HS-27A (cell line): ENCODE data around the gene TARM1.

Experiments
- DNase-seq: peaks from one replicate; pipeline ENCODE4 v3.0.0-alpha.2; 2012; ENCODE audit warnings: low read depth, missing footprints

Gene TARM1

DNA sequence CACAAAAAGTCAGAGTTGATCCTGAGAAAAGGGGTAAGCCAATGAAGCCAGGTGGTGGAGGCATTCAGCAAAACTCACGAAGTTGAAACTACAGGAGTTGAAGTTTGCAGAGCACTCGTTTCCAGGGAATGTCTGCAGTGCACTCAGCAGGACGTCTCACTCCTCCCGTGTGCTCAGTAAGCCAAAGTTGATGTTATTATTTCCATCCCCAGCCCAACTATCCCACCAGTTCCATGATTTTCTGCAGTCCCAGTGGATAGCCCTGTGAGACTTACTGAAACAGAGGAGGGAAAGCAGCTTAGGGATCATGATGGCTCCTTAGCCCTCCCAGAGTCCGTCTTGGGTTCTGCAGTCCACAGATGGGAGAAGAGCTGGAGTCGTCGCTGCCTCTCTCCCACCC, at the start of gene TARM1:
TARM1 (minus strand) TSS at position 334 of the 400 bp plus-strand sequence; CDS start at position 309, 25 bp downstream.
- no peak for DNase-seq

DNA sequence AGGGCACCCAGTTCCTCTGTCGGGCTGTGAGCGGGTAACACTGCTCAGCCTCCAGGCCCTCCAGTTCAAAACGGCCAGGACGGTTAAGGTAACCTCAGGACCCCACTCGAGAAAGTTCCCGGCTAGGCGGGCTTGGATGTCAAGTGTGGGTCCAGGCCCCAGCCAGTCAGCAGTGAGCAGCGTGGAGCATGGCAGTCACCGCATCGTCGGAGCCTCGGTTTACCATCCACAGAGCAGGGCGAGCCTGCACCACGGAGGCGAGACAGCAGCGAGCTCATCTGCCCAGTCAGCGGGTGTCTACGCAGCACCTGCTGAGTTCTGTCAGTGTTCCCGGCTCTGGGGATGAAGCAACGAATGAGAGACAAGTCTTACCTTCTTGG, 48.4 kb upstream of the TARM1 start:
- no peak for DNase-seq

DNA sequence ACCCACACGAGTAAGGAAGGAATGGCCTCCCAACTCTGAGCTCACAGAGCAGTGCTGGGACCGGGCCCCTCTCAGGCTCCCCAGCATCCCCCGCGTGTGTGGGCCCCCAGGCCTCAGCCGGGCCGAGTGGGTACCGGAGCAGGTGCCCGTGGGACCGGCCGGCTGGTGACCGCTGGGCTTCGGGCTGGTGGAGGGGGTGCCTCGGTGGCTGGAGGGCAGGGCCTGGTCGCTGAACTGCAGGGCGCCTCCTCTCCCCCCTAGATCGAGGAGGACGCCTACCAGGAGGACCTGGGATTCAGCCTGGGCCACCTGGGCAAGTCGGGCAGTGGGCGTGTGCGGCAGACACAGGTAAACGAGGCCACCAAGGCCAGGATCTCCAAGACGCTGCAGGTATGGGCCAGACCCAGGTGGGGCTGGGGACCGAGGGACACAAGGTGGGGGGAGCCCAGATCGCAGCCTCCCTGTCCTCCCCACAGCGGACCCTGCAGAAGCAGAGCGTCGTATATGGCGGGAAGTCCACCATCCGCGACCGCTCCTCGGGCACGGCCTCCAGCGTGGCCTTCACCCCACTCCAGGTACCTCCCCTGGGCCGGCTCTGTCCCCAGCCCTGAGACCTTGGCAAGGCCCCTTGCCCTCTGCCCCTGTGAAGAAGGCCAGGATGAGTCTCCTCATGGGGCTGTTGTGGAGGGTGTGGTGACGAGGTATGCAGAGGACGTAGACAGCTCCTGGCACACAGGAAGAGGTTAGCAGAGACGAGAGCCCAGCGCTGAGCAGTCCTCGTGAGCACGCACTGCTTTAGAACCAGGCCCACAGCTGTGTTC, 47.8 kb upstream of the TARM1 start:
- no peak for DNase-seq

DNA sequence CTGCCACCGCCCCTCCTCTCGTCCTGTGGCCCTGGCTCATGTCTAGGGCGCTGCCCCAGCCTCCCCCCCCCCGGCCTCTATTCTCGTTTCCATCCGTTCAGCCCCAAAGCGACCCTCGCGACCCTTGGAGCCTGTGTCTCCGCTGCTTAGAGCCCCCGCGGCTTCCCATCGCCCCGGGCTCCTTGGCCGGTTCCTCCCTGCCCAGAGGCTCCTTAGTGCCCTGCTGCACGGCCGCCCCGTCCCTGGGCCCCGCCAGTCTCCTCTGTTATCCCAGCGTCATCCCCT, 47.2 kb upstream of the TARM1 start:
- DNase-seq, result no peak

DNA sequence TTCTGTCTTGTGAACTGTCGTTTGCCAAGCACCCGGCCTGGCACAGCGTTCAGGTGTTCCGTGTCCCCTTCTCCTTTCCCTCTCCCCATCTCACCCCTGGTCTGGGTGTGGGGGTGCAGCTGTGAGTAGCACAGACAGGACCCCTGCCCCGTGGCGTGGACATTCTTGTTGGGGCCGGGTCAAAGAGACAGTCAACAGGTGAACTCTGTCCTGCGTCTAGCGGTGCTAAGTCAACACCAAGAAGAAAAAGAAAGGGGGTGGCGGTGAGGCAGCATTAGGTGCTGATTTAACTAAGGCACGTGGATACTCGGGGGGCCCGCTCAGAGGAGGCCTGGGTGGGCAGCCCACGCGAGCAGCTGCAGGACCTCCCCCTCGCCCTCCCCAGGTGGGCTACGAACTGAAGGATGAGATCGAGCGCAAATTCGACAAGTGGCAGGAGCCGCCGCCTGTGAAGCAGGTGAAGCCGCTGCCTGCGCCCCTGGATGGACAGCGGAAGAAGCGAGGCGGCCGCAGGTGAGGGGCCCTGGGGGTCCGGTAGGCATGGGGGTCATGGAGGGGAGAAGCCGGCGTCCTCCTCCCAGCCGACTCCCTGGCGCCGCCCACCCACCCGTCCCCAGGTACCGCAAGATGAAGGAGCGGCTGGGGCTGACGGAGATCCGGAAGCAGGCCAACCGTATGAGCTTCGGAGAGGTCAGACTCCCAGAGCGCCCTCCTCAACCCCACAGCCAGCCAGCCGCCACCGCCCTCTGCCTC, 46.7 kb upstream of the TARM1 start:
- DNase-seq, result no peak

DNA sequence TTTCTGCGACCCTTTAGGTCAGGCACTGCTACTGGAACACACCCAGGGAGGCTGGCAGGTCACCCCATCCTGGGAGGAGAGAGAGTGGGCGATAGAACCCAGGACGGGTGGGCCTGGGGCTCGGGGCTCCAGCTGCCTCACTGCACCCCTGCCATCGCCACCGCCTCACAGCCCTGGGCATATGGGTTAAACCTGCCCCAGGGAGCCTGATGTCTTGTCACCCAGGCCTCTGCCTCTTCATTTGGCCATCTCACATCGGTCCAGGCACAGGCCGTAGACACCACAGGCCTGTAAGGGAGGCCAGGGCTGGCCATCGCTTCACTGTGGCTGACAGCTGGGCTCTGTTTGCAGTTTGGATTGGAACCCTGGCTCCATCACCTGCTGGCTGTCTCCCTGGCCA, 44.5 kb upstream of the TARM1 start:
- DNase-seq, result no peak

DNA sequence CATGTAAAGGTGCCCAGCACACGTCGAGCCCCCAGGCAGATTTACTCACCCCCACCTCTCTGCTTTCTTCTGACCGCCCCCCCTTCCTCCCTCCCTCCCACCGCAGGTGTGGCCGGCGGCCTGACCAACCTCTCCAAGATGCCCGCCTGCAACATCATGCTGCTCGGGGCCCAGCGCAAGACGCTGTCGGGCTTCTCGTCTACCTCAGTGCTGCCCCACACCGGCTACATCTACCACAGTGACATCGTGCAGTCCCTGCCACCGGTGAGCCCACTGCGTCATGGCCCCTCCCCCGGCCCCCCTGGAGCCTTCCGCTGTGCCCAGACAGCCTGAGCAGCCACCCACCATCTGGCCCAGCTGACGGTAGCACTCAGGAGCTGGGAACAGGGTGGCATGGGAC, 43.2 kb upstream of the TARM1 start:
- DNase-seq, result no peak

DNA sequence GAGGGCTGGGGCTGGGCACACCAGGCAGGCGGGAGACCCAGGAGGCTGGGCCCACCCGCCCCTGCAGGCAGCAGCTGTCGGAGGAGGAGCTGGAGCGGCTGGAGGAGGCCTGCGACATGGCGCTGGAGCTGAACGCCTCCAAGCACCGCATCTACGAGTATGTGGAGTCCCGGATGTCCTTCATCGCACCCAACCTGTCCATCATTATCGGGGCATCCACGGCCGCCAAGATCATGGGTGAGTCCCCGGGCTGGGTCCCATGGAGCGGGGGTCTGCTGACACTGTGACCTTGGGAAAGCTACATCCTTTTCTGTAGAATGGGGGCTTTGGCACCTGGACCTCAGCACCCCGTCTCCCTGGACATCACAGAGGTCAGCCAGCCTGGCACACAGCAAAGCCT, 42.5 kb upstream of the TARM1 start:
- no peak for DNase-seq

DNA sequence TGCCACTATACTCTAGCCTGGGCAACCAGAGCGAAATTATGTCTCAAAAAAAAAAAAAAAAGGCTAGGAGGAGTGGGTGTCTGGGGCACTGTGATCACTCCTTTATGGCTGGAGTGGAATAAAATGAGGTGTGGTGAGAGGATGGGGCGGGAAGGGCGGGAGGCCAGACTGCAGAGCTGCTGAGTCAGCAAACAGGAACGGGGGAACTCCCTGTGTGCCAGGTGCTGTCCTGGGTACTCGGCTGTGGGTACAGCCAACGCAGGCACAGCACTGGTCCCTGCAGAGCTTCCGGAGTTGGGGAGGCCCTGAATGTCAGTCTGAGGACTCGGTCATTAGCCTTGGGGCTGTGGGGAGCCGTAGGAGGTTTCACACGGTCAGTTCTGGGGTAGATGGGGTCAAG, 40.1 kb upstream of the TARM1 start:
- no peak for DNase-seq

DNA sequence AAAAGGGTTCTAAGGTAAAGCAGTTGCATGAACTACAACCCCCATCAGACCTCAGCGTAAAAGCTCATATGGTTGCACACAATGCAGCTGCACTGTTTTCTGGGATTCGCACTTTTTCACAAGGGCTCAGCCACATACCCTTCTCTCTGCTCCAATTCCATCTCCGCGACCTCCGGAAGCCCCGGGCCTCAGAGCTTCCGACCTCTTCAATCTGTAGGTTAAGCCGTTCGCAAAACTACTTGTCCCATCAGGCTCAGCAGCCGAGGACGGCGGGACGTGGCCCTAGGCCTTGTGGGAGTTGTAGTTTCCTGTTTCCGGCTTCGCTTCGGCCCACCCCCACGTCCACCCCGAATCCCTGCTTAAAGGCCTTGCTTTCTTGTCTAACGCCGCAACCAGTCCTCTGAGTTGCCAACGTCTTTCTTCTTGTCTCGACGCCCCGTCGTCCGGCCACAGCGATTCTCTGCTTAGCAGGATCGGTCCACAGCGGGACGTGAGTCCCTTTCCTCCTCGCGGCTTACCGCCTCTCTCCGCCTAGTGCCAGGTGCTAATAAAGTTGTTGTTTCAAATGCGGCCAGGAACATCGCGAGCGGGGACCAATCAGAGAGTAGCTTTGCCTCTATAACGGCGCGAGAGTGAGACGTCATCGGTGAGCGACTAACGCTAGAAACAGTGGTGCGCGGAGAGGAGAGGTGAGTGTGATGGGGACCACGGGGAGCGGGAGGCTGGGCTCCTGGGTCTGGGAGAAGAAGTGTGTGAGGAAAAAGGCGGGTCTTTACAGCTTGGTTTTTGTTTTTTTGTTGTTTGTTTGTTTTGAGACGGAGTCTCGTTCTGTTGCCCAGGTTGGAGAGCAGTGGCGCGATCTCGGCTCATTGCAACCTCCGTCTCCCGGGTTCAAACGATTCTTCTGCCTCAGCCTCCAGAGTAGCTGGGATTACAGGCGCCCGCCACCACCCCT, 34.2 kb upstream of the TARM1 start, which contains the start of the genes PRPF31 and TFPT:
PRPF31 (plus strand) TSS at position 646 of the 955 bp plus-strand sequence. CDS start 2,525 bp downstream, outside the sequence.
TFPT (minus strand) TSS at position 549 of the 955 bp plus-strand sequence; CDS start at position 161, 388 bp downstream.
- peak; percentile 99 for DNase-seq

DNA sequence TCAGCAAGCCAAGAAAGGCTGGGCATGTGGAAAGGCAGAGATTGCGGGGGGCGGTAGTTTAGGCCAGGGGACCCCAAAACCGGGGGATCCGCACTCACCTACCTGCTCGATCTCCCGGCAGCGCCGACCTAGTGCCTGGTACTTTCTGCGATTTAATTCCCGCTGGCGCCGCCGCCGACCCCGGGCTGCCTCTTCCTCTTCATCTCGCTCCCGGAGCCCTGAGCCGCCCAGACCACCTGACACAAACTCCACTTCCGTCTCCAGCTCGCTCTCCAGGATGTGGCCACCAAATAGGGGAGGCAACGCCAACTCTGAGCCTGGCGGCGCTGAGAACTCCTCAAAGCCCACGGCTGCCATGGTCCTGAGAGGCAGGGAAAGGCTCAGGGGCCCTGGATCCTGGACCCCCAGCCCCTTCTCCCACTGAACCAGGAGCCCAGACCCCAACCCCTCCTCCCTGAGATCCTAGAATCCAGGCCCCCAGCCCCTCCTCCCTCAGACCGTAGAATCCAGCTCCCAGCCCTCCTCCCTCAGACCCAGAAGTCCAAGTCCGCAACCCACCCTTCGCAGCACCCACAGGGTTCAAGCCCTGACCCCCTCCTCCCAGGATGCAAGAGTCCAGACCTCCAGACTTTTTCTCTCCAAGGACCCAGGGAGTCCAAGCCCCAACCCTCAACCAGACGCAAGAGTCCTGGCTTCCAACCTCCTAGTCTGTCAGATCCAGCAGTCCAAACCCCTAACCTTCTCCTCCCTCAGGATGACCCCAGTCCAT, 33.4 kb upstream of the TARM1 start:
- no peak for DNase-seq

DNA sequence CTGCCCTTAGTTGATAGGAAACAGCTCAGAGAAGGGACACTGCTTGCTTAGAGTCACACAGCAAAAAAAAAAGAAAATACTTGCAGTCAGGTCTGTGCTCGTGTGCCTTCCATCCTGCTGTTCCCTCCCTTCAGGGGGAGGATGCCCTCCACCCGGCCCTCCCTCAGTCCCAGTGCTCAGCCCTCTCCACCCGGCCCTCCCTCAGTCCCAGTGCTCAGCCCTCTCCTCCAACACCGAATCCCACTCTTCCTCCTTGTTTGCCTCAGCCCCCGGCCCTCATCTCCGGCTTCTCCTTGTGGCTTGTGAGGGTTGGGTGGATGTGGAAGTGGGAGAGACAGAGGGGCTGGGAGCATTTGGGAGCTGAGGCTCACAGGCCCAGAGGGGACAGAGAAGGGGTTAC, 28.5 kb upstream of the TARM1 start:
- DNase-seq, result no peak

DNA sequence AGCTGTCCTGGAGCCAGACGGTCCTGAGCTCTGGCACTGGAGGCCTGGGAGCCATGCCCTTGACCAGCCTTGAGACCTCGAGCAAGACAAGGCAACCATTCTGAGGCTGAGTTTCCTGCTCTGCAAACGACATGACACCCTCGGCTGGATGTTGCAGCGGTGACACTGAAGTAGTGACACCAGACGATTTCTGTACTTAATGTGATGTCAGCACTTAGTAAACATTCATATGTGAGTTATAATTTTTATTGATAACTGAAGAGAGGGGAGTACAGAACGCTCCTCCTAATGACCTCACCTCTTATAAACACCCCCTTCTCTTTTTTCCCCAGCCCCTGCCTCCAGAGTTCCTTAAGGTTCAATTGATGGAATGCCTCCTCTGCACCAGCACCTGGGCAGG, 27.3 kb upstream of the TARM1 start:
- DNase-seq, result no peak

DNA sequence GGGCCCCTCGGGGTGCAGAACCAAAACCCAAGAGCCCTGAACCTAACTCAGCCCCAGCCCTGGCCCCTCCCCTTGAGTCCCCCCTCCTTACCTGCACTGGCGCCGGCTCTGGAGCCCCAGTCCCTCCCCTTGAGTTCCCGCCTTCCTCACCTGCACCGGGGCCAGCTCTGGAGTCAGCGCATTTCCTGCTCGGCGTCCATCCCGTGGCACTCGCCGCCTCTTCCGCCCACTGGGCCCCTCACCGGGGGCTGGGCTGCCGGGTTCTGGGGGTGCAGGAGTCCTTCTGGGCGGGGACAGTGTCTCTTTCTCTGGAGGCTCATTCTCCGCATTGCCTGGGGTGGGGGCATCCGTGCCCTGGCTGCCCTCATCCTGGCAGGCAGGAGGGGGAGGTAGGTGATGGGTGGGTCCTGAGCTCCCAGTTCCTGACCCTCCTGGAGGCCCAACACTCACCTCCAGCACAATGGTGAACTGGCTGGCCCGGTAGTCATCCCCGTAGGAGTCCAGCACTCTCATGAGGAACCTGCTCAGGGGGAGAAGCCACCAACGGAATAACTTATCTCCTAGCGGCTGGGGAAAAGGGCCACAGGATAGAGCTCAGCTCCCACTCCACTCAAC, 26.8 kb upstream of the TARM1 start:
- DNase-seq, result no peak

DNA sequence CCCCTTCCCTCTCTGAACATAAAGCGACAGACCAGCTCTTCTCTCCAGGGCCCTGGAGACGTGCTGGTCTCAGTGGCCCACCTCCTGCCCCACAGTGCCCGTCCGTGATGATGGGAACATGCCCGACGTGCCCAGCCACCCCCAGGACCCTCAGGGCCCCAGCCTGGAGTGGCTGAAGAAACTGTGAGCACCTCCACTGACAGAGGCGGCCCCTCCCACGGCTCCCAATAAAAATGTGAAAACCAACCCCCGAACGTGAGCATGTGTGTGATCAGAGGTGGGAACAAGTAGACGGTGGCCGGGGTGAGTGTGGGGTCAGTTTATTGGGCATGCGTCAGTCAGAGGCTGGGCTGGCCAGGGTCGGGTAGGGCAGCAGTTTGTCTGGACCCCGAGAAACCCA, 25.6 kb upstream of the TARM1 start:
- DNase-seq, result no peak

DNA sequence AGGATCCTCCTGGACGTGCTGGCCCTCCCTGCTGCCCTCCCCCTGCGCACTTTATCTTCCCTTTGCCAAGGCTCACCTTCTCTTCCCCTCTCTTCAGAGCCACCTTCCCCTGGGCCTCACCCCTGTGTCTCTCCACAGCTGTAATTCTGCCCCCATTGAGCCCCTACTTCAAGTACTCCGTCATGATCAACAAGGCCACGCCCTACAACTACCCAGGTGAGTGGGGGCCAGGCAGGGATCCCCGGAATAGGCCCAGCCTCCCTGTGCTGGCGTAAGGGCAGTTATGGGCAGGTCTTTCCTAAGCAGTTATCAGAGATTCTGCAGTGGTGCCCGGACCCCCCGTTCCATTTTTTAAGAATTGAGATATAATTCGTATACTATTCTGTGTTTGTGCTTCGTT, 24.6 kb upstream of the TARM1 start:
- no peak for DNase-seq

DNA sequence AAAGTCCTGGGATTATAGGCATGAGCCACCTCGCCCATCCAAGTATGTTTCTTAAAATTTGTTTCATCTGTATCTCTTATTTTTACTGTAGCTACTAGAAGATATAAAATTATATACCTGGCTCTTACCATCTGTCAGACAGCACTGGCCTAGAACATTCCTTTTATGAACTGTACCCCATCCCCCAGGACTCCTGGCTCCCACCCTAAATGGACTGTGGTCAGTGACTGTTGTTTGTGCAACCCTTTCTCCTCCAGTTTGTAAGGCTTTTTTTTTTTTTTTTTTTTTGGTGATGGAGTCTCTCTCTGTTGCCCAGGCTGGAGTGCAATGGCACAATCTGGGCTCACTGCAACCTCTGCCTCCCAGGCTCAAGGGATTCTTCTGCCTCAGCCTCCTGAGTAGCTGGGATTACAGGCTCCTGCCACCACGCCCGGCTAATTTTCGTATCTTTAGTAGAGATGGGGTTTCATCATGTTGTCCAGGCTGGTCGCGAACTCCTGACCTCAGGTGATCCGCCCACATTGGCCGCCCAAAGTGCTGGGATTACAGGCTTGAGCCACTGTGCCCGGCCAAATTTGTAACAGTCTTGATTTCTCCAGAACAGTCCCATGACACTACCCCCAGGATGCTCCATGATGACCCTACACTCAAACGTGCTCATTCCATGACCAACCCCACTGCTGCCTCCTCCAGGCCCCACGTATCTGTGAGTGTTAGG, 24.0 kb upstream of the TARM1 start:
- no peak for DNase-seq

DNA sequence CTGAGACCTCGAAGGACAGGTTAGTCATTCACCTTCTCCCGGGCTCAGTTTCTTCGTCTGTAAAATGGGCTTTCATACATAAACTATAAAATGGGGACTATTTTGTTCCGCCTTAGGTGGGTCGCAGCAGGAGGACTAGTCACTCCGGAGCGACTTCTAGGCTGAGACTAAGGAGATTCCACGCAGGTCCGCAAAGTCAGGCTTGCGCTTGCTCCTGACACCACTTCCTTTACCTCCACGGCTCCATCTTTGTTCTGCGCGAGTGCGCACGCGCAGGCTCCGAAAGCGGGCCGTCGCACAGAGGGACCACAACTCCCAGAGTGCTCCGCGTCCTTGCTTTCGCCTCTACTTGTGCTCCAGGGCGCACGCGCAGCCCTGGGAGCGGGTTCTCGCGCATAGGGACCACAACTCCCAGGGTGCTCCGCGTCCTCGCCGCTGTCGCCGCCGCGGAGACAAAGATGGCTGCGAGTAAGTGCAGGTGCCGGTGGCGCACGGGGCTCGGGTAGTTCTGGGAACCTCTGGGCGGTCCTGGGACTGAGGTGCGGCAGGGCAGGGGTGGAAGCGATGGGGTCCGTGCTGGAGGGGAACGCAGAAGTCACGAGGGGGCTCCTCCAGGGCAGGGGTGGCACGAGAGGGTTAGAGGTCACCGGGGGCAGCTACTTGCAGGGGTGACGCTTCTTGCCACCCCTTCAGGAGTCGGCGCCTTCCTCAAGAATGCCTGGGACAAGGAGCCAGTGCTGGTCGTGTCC, 21.4 kb upstream of the TARM1 start, which contains the start of gene NDUFA3:
NDUFA3 (plus strand) TSS at position 435 of the 749 bp plus-strand sequence; CDS start at position 459, 24 bp downstream.
- DNase-seq, result peak; percentile 98

DNA sequence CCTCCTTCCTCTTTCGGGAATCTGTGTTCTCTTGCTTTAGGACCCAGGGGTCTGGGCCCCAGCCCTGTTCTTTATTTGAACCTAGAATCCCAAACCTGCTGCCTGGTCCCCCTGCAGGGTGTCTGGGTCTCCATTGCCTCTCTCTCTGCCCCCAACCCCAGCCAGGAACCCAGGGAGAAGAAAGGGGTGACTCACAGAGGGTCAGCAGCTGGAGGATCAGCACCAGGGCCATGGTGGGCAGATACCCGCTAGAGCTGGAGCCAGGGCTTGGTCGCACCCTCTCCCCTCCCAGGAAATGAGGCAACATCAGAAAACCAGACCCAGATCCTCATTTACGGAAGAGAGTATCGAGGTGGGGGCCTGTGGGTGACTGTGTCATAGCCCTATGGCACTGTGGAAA, 19.4 kb upstream of the TARM1 start, which contains the start of gene OSCAR:
OSCAR (minus strand) TSS at position 243 of the 400 bp plus-strand sequence; CDS start at position 232, 11 bp downstream.
- no peak for DNase-seq
